T-helper 2 cell (primary cell): ENCODE results near the gene DDX1.
"Not testable (repeated sequence)": the region's sequence is repeated elsewhere in the genome, so short reads cannot be mapped to it uniquely, and the experiment has no call there.

Source experiments
- DNase-seq, 5 experiments: peaks; one replicate each; pipeline versions ENCODE4 v3.0.0 to v3.0.0-alpha.2; 2012 to 2022

Gene DDX1

GRCh38 chr2:15616850-15617777 lies 25.4 kb downstream of the DDX1 start:
- DNase-seq = no peak

GRCh38 chr2:15617778-15618448 lies 26.2 kb downstream of the DDX1 start:
- DNase-seq = no peak

GRCh38 chr2:15618449-15618855 lies 26.8 kb downstream of the DDX1 start:
- DNase-seq = no peak

- DNase-seq = no peak
Observed at GRCh38 chr2:15619076-15619475, 27.4 kb downstream of the DDX1 start.

- no peak for DNase-seq
Observed at GRCh38 chr2:15619510-15619909, 27.8 kb downstream of the DDX1 start.

- DNase-seq = no peak
Observed at GRCh38 chr2:15619938-15620337, 28.3 kb downstream of the DDX1 start.

- DNase-seq = no peak
Observed at GRCh38 chr2:15620340-15620739, 28.7 kb downstream of the DDX1 start.

- DNase-seq = no peak
Observed at GRCh38 chr2:15620857-15621471, 29.3 kb downstream of the DDX1 start.

- not testable (repeated sequence) for DNase-seq
Observed at GRCh38 chr2:15621472-15621870, 29.8 kb downstream of the DDX1 start.

GRCh38 chr2:15622214-15622613 lies 30.5 kb downstream of the DDX1 start:
- no peak for DNase-seq

GRCh38 chr2:15622614-15623480 lies 31.2 kb downstream of the DDX1 start:
- DNase-seq = no peak

GRCh38 chr2:15623481-15623796 lies 31.8 kb downstream of the DDX1 start:
- no peak for DNase-seq

GRCh38 chr2:15623898-15624541 lies 32.4 kb downstream of the DDX1 start:
- no peak for DNase-seq

- DNase-seq = no peak
Observed at GRCh38 chr2:15624903-15625302, 33.2 kb downstream of the DDX1 start.

GRCh38 chr2:15625344-15626036 lies 33.8 kb downstream of the DDX1 start:
- DNase-seq = no peak

- DNase-seq = no peak
Observed at GRCh38 chr2:15626126-15626525, 34.5 kb downstream of the DDX1 start.

GRCh38 chr2:15626967-15627366 lies 35.3 kb downstream of the DDX1 start:
- no peak for DNase-seq

GRCh38 chr2:15627817-15628684 lies 36.4 kb downstream of the DDX1 start:
- no peak for DNase-seq

GRCh38 chr2:15628899-15629855 lies 37.5 kb downstream of the DDX1 start:
- no peak for DNase-seq
